Measurements from ENCODE around the gene CCDC116.
A peak's percentile ranks its signal among the peaks of the same experiment; 100 is the strongest.

The CCDC116 gene

DNA sequence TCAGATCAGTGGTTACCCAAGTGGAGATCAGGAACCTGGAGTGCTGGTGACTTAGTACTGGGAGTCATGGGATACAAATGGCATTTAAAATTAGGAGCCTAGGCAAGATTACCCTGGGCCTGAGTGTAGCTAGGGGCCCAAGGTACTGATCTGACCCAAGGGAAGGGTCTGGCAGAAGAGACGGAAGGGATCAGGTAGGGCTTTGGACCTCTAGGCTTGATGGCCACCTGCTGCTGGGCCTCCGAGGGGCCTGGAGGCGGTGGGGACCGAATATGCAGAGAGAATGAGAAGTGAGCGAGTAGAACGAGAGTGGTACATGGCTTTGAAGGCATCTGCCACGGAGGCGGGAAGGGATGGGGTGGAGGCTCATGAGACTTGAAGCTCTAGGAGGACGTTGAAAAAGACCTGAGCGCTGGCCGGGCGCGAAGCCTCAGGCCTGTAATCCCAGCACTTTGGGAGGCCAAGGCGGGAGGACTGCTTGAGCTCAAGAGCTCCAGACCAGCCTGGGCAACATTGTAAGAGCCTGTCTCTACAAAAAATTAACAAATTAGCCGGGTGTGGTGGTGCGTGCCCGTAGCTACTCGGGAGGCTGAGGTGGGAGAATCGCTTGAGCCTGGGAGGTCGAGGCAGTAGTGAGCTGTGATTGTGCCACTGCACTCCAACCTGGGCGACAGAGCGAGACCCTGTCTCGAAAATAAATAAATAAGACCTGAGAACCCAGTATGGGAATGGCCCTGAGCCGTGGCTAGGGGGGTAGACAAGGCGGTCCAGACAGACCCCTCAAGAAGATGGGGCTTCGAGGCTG, 32.7 kb downstream of the CCDC116 start:
- TF ChIP-seq, protein P1, sequence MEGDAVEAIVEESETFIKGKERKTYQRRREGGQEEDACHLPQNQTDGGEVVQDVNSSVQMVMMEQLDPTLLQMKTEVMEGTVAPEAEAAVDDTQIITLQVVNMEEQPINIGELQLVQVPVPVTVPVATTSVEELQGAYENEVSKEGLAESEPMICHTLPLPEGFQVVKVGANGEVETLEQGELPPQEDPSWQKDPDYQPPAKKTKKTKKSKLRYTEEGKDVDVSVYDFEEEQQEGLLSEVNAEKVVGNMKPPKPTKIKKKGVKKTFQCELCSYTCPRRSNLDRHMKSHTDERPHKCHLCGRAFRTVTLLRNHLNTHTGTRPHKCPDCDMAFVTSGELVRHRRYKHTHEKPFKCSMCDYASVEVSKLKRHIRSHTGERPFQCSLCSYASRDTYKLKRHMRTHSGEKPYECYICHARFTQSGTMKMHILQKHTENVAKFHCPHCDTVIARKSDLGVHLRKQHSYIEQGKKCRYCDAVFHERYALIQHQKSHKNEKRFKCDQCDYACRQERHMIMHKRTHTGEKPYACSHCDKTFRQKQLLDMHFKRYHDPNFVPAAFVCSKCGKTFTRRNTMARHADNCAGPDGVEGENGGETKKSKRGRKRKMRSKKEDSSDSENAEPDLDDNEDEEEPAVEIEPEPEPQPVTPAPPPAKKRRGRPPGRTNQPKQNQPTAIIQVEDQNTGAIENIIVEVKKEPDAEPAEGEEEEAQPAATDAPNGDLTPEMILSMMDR (IDR thresholded peaks at IDR 0.05; ENCODE audit: low read depth, low read length), result no peak
- TF ChIP-seq, protein P2, sequence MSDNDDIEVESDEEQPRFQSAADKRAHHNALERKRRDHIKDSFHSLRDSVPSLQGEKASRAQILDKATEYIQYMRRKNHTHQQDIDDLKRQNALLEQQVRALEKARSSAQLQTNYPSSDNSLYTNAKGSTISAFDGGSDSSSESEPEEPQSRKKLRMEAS (IDR thresholded peaks at IDR 0.05; ENCODE audit: low read depth, low read length), result no peak
- no peak for TF ChIP-seq POLR2A (IDR thresholded peaks at IDR 0.05; ENCODE audit: extremely low read depth, insufficient read length)
- no peak for TF ChIP-seq MYC (IDR thresholded peaks at IDR 0.05; ENCODE audit: low read depth, low read length)
- no peak for DNase-seq (ENCODE audit: low read depth)
- peak overlapping the region; percentile 91 for H3K4me3 ChIP-seq (ENCODE audit: low read depth, low read length)

DNA sequence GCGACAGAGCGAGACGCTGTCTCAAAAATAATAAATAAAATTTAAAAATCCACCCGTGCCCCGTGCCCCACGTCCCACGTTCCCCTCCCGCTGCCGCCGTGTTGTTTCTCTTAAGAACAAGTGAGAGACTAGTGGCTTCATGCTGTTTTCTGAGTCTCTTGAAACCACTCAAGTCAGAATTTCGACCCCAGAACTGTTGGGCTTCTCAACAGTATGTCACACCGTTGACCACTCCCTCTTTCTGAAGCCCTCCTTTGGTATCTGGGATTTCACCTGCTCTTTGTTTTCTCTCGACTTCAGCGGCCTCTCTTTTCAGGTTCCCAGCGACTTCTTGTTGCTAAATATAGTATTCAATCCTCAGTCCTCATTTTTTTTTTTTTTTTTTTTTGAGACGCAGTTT, 34.2 kb downstream of the CCDC116 start:
- no peak for DNase-seq (ENCODE audit: low read depth)
- TF ChIP-seq MYC (IDR thresholded peaks at IDR 0.05; ENCODE audit: low read depth, low read length) (no peak), POLR2A (IDR thresholded peaks at IDR 0.05; ENCODE audit: extremely low read depth, insufficient read length) (no peak)
- TF ChIP-seq, protein P2 (IDR thresholded peaks at IDR 0.05; ENCODE audit: low read depth, low read length), result no peak
- TF ChIP-seq, protein P1 (IDR thresholded peaks at IDR 0.05; ENCODE audit: low read depth, low read length), result no peak
- peak overlapping the region; percentile 91 for H3K4me3 ChIP-seq (ENCODE audit: low read depth, low read length)

DNA sequence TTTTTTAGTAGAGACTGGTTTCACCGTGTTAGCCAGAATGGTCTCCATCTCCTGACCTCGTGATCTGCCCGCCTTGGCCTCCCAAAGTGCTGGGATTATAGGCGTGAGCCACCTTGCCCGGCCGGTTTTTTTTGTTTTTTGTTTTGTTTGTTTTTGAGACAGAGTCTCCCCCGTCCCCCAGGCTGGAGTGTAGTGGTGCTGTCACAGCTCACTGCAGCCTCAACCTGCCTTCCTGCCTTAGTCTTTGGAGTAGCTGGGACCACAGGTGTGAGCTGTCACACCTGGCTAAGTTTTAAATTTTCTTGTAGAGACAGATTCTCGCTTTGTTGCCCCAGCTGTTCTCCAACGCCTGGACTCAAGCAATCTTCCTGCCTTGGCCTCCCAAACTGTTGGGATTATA, 36.5 kb downstream of the CCDC116 start:
- no peak overlapping the region for H3K4me3 ChIP-seq (ENCODE audit: low read depth, low read length)
- TF ChIP-seq, protein P1 (IDR thresholded peaks at IDR 0.05; ENCODE audit: low read depth, low read length), result no peak
- no peak for TF ChIP-seq POLR2A (IDR thresholded peaks at IDR 0.05; ENCODE audit: extremely low read depth, insufficient read length)
- TF ChIP-seq, protein P2 (IDR thresholded peaks at IDR 0.05; ENCODE audit: low read depth, low read length), result no peak
- TF ChIP-seq MYC (IDR thresholded peaks at IDR 0.05; ENCODE audit: low read depth, low read length), result no peak
- DNase-seq (ENCODE audit: low read depth), result no peak

DNA sequence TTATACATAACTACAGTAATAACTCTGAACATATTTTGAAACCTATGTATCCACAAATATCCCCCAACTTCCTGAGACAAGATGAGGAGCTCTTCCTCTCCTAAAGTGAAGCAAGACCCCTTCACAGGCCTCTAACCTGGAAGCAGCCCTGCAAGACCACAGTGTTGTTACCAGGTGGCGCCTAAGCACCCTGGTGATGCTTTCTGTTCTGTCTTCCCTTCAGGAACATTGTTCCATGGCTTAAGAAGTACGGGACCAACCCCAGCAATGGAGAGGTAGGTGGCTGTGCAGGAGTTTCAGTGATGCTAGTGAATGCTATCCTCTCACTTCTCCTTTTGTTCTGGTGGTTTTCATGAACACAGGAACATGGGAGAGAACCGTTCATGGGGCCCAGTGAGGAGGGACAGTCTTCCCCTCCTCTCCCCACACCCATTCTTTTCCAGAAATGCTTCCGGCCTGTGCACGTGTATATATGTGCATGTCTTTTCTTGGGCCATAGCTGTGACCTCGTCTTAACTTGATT, 39.6 kb downstream of the CCDC116 start:
- H3K4me3 ChIP-seq (ENCODE audit: low read depth, low read length), result no peak overlapping the region
- DNase-seq (ENCODE audit: low read depth), result no peak
- TF ChIP-seq, protein P2 (IDR thresholded peaks at IDR 0.05; ENCODE audit: low read depth, low read length), result no peak
- TF ChIP-seq POLR2A (IDR thresholded peaks at IDR 0.05; ENCODE audit: extremely low read depth, insufficient read length) (no peak), MYC (IDR thresholded peaks at IDR 0.05; ENCODE audit: low read depth, low read length) (no peak)
- TF ChIP-seq, protein P1 (IDR thresholded peaks at IDR 0.05; ENCODE audit: low read depth, low read length), result no peak

DNA sequence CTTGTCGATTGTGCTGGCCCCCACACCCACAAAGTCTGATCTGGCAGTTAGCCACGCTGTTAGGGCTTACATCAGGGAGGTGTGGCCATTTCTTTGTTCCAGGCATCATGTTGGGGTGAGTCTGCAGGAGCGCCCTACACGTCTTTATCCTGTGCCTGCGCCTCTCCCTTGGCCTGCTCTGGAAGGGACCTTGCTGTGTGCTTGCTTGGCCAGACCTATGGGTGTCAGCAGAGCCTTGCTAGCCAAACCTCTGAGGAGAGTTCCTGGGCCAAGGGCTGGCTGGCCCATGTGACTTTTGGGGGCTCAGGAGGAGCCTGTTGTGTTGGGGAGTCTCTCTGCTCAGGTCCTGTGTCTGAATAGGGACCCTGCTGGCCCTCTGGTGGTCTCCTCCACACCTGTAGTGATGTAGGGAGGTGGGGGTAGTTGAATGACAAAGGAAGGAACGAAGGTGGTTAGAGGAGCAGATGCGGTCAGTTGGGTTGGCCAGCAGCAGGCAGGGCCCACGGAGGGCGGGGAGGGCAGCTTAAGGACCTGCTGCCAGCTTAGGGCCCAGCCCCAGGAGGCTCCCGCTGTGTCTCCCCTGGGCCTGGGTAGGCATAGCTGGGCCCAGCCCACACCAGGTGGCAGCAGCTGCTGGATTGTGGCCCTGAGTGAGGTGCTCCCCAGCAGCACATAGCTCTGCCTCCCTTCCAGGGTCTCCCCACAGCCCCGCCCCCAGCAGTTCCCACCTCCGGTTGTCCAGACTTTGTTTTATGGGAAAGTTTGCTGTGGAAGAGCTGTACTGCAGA, 41.2 kb downstream of the CCDC116 start:
- TF ChIP-seq POLR2A (IDR thresholded peaks at IDR 0.05; ENCODE audit: extremely low read depth, insufficient read length) (no peak), MYC (IDR thresholded peaks at IDR 0.05; ENCODE audit: low read depth, low read length) (no peak)
- TF ChIP-seq, protein P2 (IDR thresholded peaks at IDR 0.05; ENCODE audit: low read depth, low read length), result no peak
- TF ChIP-seq, protein P1 (IDR thresholded peaks at IDR 0.05; ENCODE audit: low read depth, low read length), result no peak
- H3K4me3 ChIP-seq (ENCODE audit: low read depth, low read length), result no peak overlapping the region
- DNase-seq (ENCODE audit: low read depth), result no peak

Data from NB4 (cell line).